Panc1 (cell line): ENCODE results near the gene REPIN1.

ENCODE experiments used
- SIN3A ChIP-seq: IDR thresholded peaks from 2 replicates; pipeline ENCODE4 v1.6.1; 2012; ENCODE audit warnings: low read depth, mild to moderate bottlenecking, low read length, moderate library complexity, borderline replicate concordance; ENCODE audit not compliant: insufficient read depth
- TCF7L2 ChIP-seq: IDR thresholded peaks from 2 replicates; pipeline ENCODE4 v1.6.1; 2011; ENCODE audit warnings: mild to moderate bottlenecking, low read depth, low read length, inconsistent platforms
- TF ChIP-seq, protein P1 (sequence below): fragments of 450-650 bp; IDR thresholded peaks from 2 replicates; pipeline ENCODE4 v1.5.1; 2017; ENCODE audit warnings: mild to moderate bottlenecking
- TF ChIP-seq, protein P2 (sequence below), 2 experiments: IDR thresholded peaks; 2 replicates each; pipeline ENCODE4 v1.6.1; 2011 to 2012; ENCODE audit warnings: low read depth in 2 of 2, control low read depth in 1 of 2, low read length in 1 of 2, mild to moderate bottlenecking in 1 of 2, moderate library complexity in 1 of 2; ENCODE audit not compliant: insufficient read depth in 1 of 2

DNA sequence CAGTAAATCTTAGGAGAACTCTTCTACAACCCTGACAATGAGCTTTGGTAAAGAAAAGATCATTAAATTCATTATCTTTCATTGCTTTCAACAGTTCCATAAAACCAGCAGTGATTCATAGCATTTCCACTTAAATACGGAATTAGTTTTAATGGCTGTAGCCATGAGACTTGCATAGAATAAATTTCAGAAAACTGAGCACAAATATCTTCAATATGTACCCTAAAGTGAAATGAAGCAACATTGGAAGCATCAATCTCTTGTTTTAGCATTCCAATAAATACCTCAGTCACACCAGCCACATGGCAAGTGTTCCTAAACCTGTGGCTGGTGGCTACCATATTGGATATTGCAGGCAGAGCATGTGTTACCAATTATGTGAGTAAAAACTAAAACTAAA lies 23.6 kb upstream of the REPIN1 start:
- TF ChIP-seq, protein P1, sequence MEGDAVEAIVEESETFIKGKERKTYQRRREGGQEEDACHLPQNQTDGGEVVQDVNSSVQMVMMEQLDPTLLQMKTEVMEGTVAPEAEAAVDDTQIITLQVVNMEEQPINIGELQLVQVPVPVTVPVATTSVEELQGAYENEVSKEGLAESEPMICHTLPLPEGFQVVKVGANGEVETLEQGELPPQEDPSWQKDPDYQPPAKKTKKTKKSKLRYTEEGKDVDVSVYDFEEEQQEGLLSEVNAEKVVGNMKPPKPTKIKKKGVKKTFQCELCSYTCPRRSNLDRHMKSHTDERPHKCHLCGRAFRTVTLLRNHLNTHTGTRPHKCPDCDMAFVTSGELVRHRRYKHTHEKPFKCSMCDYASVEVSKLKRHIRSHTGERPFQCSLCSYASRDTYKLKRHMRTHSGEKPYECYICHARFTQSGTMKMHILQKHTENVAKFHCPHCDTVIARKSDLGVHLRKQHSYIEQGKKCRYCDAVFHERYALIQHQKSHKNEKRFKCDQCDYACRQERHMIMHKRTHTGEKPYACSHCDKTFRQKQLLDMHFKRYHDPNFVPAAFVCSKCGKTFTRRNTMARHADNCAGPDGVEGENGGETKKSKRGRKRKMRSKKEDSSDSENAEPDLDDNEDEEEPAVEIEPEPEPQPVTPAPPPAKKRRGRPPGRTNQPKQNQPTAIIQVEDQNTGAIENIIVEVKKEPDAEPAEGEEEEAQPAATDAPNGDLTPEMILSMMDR, result no peak
- TF ChIP-seq, protein P2, sequence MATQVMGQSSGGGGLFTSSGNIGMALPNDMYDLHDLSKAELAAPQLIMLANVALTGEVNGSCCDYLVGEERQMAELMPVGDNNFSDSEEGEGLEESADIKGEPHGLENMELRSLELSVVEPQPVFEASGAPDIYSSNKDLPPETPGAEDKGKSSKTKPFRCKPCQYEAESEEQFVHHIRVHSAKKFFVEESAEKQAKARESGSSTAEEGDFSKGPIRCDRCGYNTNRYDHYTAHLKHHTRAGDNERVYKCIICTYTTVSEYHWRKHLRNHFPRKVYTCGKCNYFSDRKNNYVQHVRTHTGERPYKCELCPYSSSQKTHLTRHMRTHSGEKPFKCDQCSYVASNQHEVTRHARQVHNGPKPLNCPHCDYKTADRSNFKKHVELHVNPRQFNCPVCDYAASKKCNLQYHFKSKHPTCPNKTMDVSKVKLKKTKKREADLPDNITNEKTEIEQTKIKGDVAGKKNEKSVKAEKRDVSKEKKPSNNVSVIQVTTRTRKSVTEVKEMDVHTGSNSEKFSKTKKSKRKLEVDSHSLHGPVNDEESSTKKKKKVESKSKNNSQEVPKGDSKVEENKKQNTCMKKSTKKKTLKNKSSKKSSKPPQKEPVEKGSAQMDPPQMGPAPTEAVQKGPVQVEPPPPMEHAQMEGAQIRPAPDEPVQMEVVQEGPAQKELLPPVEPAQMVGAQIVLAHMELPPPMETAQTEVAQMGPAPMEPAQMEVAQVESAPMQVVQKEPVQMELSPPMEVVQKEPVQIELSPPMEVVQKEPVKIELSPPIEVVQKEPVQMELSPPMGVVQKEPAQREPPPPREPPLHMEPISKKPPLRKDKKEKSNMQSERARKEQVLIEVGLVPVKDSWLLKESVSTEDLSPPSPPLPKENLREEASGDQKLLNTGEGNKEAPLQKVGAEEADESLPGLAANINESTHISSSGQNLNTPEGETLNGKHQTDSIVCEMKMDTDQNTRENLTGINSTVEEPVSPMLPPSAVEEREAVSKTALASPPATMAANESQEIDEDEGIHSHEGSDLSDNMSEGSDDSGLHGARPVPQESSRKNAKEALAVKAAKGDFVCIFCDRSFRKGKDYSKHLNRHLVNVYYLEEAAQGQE (IDR thresholded peaks at IDR 0.05; ENCODE audit: insufficient read depth in 1 of 2, low read depth in 2 of 2, low read length in 1 of 2), result no peak
- TF ChIP-seq TCF7L2 (no peak), SIN3A (no peak)
